HepG2 (cell line): ENCODE data around the gene PRAC1. TPM values are rescaled to one million over a fixed set of nuclear protein-coding genes. Genes with fewer than 3 reads are reported as not detected.

Experiments used
- ATAC-seq: fragments of 200-7000 bp; cut with Tn5 transposase; 3 replicates; pipeline ENCODE4 v1.9.1; 2020; ENCODE audit warnings: mild to moderate bottlenecking, moderate library complexity
- BruUV-seq: library from RNA; stranded (reverse); fragments of 400-500 nt; replicated peaks from 2 replicates; lab custom pipeline; 2021; lab: Mats Ljungman, UMichigan
- CTCF ChIA-PET: fragments of 300-600 bp; formaldehyde crosslinking; extraction: SDS; loops from one replicate; lab custom pipeline; 2021; ENCODE audit warnings: low total read pairs, inconsistent platforms, low intra/inter-chr PET ratio; lab: Yijun Ruan, JAX
- POLR2A ChIA-PET: fragments of 350-600 bp; sonication (Branson Sonifier 250); formaldehyde crosslinking; loops from one replicate; lab custom pipeline; 2020; ENCODE audit warnings: antibody characterized with exemption, inconsistent platforms; lab: Yijun Ruan, JAX
- DNase-seq: peaks from one replicate; pipeline ENCODE4 v3.0.0-alpha.2; 2015; ENCODE audit warnings: low spot score
- FAIRE-seq: peaks from 3 replicates; lab custom pipeline; 2011; peaks lifted over from hg19 to GRCh38; lab: Jason Lieb, UNC
- H2AFZ ChIP-seq: one replicate; pipeline ENCODE4 v1.6.1; 2011; ENCODE audit warnings: low read length, inconsistent platforms
- H3K27ac ChIP-seq: fragments of 300-600 bp; 3 replicates; pipeline ENCODE4 v1.8.0; 2011; ENCODE audit warnings: mixed run types, mild to moderate bottlenecking, mixed read lengths, low read length, inconsistent platforms; ENCODE audit not compliant: insufficient read depth; ENCODE audit errors: extremely low read length
- H3K27me3 ChIP-seq, 2 experiments: fragments of 200-600 bp in 1 of 2; 2 replicates in 1 of 2; 3 replicates in 1 of 2; pipeline versions ENCODE4 v1.6.0 to v1.8.0; 2011; ENCODE audit warnings: low read length in 2 of 2, mild to moderate bottlenecking in 2 of 2, moderate library complexity in 2 of 2, inconsistent platforms in 1 of 2; ENCODE audit not compliant: insufficient read depth in 2 of 2, control insufficient read depth in 1 of 2
- H3K36me3 ChIP-seq, 2 experiments: fragments of 200-600 bp in 1 of 2; replicated peaks in 1 of 2; 2 replicates in 1 of 2; 3 replicates in 1 of 2; pipeline versions ENCODE4 v1.5.1 to v1.8.0; 2011; ENCODE audit warnings: low read length in 2 of 2, inconsistent platforms in 1 of 2; ENCODE audit not compliant: insufficient read depth in 2 of 2, control insufficient read depth in 1 of 2
- H3K4me1 ChIP-seq: 2 replicates; pipeline ENCODE4 v1.5.1; 2012; ENCODE audit warnings: low read length, inconsistent platforms; ENCODE audit not compliant: insufficient read depth
- H3K4me2 ChIP-seq: 2 replicates; pipeline ENCODE4 v1.6.0; 2011; ENCODE audit warnings: low read depth, low read length, inconsistent platforms
- H3K4me3 ChIP-seq, 3 experiments: fragments of 200-600 bp in 1 of 3; sonication (generic), shearing (Covaris generic) in 1 of 3; replicated peaks in 1 of 3; 2 replicates each; pipeline ENCODE4 v1.5.1; 2011 to 2016; ENCODE audit warnings: low read length in 3 of 3, inconsistent platforms in 2 of 3, low read depth in 2 of 3, mild to moderate bottlenecking in 2 of 3, control low read depth in 1 of 3, mixed read lengths in 1 of 3; ENCODE audit not compliant: insufficient read depth in 1 of 3
- H3K79me2 ChIP-seq: one replicate; pipeline ENCODE4 v1.6.1; 2011; ENCODE audit warnings: low read length, inconsistent platforms; ENCODE audit not compliant: insufficient read depth
- H3K9ac ChIP-seq: 2 replicates; pipeline ENCODE4 v1.6.0; 2011; ENCODE audit warnings: mild to moderate bottlenecking, low read depth, low read length, inconsistent platforms; ENCODE audit not compliant: insufficient read depth
- H3K9me3 ChIP-seq: 2 replicates; pipeline ENCODE4 v1.5.1; 2012; ENCODE audit warnings: mild to moderate bottlenecking, low read length
- H4K20me1 ChIP-seq: 2 replicates; pipeline ENCODE4 v1.6.0; 2011; ENCODE audit warnings: inconsistent platforms, mild to moderate bottlenecking, low read length, moderate library complexity; ENCODE audit not compliant: insufficient read depth
- EZH2 ChIP-seq: conservative IDR thresholded peaks from 2 replicates; pipeline ENCODE4 v1.6.1; 2012; ENCODE audit warnings: mild to moderate bottlenecking, low read depth, low read length, moderate library complexity
- WGBS: methylation state at CpG from one replicate; pipeline ENCODE4 v1.1.6; 2017; ENCODE audit warnings: low lambda C conversion rate; 5-methylcytosine and 5-hydroxymethylcytosine counted together
- in situ Hi-C: cut with HindIII; loops from 2 replicates; pipeline ENCODE4 v1.10.0; 2017; ENCODE audit warnings: low pct_unique_long_range_greater_than_20kb; ENCODE audit not compliant: extremely low pct_ligation_motif_present
- intact Hi-C: fragments of 100-400 bp; cut with micrococcal nuclease; formaldehyde crosslinking; loops from one replicate; pipeline ENCODE4 v1.10.0; 2022; ENCODE audit not compliant: unreplicated experiment
- polyA plus RNA-seq, 8 experiments: library from polyadenylated mRNA; depleted of rRNA in 3 of 8; stranded (reverse) in 7 of 8; unstranded in 1 of 8; fragments of >200 nt; fragmentation: Illumina TruSeq in 4 of 8; extraction: Trizol in 4 of 8; gene quantifications; 2 replicates each; pipeline versions ENCODE4 v1.2.1 to v1.2.3, GENCODE V29; 2011 to 2016; ENCODE audit warnings: low read depth in 4 of 8, missing spikeins in 1 of 8, mixed read lengths in 1 of 8; ENCODE audit not compliant: insufficient read depth in 1 of 8
- total RNA-seq, 5 experiments: library from RNA; depleted of rRNA; stranded (reverse); fragments of >200 nt; fragmentation: Illumina TruSeq; extraction: Trizol; gene quantifications; 2 replicates each; pipeline ENCODE4 v1.2.3, GENCODE V29; 2016; ENCODE audit warnings: low read depth in 1 of 5
- TF ChIP-seq, protein P1 (sequence below): sonication (generic); formaldehyde crosslinking; IDR thresholded peaks from 2 replicates; pipeline ENCODE4 v1.4.0; 2020; ENCODE audit warnings: missing genetic modification reagents, borderline replicate concordance

The PRAC1 gene
- total and polyA plus RNA-seq, 2 of the 13 experiments (the other 11 are each of a cell fraction or from before 2014, with no cell fraction given) = not detected

DNA sequence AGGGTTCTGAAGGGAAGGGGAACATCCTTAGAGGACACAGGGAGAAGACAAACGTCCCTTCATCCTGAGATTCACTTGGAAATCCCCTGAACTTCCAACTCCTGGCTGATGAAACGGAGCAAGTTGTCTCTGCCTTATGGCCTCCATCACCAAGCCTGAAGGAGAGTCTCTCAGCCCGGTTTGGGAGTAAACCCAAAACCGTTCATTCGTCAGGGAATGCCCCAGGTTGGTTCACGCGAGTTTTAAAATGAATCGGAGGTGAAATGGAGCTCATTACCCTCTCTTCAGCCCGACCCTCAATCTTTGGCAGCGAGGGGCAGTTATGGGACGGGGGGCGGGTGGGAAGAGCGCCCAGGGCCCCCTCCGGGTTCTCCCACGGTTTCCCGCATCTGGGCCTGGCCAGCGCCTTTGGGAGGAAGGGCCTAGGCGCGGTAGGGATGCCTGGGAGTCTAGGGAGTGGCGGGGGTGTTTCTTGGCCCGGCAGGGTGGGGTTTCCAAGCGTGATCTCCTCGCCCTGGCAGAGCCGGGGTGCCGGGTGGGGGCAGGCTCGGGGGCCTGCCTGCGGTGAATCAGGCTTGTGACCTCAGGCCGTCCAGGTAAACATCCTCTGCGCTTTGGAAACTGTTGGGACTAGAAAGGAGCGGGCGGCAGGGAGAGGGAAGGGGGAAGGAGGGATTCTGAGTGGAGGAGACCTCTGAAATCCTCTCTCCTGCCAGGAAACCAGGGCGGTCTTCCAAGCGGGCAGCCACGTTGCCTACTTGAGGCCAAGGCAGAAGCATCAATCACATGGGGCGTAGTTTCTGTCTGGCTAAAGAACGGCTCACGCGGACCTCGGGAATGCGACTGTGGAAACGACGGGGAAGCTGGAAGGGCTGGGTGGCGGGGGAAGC, 30.3 kb upstream of the PRAC1 start:
- BruUV-seq = no TSS peak
- intact Hi-C loops = no loop called here
- H3K27me3 ChIP-seq = peaks cover 46 to 94% of the 10 kb centered on the region in 2 experiments

More for the DNA sequence above, 30.3 kb upstream of the PRAC1 start:
- in situ Hi-C loops = no loop called here
- Histone ChIP-seq H3K27ac (no peak overlapping the region), H3K4me2 (no peak overlapping the region), H2AFZ (no peak overlapping the region), H3K4me3 (no peak overlapping the region), H3K9ac (no peak overlapping the region), H3K9me3 (no peaks in the 10 kb centered on the region), H3K36me3 (no peaks in the 10 kb centered on the region), H4K20me1 (no peaks in the 10 kb centered on the region), H3K4me1 (no peaks in the 10 kb centered on the region), H3K79me2 (no peaks in the 10 kb centered on the region)
- WGBS = 17% methylated on average over 43 of the region's 43 CpGs
- ATAC-seq = peak; percentile 18; the same call in 1 of the 3 replicates
- FAIRE-seq = no peak
- POLR2A ChIA-PET = no interaction called here
- no peak for DNase-seq
- 0 out of 2 replicates have a peak, but pooled peaks have one; percentile 19 for TF ChIP-seq EZH2
- TF ChIP-seq, protein P1, sequence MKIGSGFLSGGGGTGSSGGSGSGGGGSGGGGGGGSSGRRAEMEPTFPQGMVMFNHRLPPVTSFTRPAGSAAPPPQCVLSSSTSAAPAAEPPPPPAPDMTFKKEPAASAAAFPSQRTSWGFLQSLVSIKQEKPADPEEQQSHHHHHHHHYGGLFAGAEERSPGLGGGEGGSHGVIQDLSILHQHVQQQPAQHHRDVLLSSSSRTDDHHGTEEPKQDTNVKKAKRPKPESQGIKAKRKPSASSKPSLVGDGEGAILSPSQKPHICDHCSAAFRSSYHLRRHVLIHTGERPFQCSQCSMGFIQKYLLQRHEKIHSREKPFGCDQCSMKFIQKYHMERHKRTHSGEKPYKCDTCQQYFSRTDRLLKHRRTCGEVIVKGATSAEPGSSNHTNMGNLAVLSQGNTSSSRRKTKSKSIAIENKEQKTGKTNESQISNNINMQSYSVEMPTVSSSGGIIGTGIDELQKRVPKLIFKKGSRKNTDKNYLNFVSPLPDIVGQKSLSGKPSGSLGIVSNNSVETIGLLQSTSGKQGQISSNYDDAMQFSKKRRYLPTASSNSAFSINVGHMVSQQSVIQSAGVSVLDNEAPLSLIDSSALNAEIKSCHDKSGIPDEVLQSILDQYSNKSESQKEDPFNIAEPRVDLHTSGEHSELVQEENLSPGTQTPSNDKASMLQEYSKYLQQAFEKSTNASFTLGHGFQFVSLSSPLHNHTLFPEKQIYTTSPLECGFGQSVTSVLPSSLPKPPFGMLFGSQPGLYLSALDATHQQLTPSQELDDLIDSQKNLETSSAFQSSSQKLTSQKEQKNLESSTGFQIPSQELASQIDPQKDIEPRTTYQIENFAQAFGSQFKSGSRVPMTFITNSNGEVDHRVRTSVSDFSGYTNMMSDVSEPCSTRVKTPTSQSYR (CRISPR knock-in tag) = no peak
- CTCF ChIA-PET = no interaction called here
